Keratinocyte (primary cell): ENCODE measurements around the gene MTA2. TPM values are rescaled to one million over a fixed set of nuclear protein-coding genes. Genes with fewer than 3 reads are reported as not detected.
"Not testable (repeated sequence)": the region's sequence is repeated elsewhere in the genome, so short reads cannot be mapped to it uniquely, and the experiment has no call there.

ENCODE experiments used
- DNase-seq: peaks from one replicate; pipeline ENCODE4 v3.0.0-alpha.2; 2011; ENCODE audit warnings: low read depth, missing footprints, low spot score
- FAIRE-seq: peaks from 2 replicates; lab custom pipeline; 2011; peaks lifted over from hg19 to GRCh38; lab: Jason Lieb, UNC
- H2AFZ ChIP-seq: 2 replicates; pipeline ENCODE4 v1.6.0; 2012; ENCODE audit warnings: low read length, control low read depth, inconsistent platforms; ENCODE audit not compliant: control insufficient read depth
- H3K27ac ChIP-seq: 2 replicates; pipeline ENCODE4 v1.5.1; 2011; ENCODE audit warnings: low read length; ENCODE audit not compliant: control insufficient read depth, insufficient read depth
- H3K27me3 ChIP-seq: 3 replicates; pipeline ENCODE4 v1.6.0; 2011; ENCODE audit warnings: low read length; ENCODE audit not compliant: control insufficient read depth, insufficient read depth; ENCODE audit errors: extremely low read depth
- H3K36me3 ChIP-seq, 2 experiments: 2 replicates in 1 of 2; 3 replicates in 1 of 2; pipeline ENCODE4 v1.5.1; 2011; ENCODE audit warnings: low read length in 2 of 2, mild to moderate bottlenecking in 1 of 2; ENCODE audit not compliant: control insufficient read depth in 2 of 2, insufficient read depth in 2 of 2; ENCODE audit errors: extremely low read depth in 1 of 2
- H3K4me1 ChIP-seq: 3 replicates; pipeline ENCODE4 v1.5.1; 2011; ENCODE audit warnings: low read length; ENCODE audit not compliant: control insufficient read depth, insufficient read depth; ENCODE audit errors: extremely low read depth
- H3K4me2 ChIP-seq: 3 replicates; pipeline ENCODE4 v1.6.0; 2011; ENCODE audit warnings: low read depth, low read length; ENCODE audit not compliant: control insufficient read depth, insufficient read depth; ENCODE audit errors: extremely low read depth
- H3K4me3 ChIP-seq, 3 experiments: fragments of 200-600 bp in 1 of 3; sonication (generic) in 1 of 3; 2 replicates in 2 of 3; 3 replicates in 1 of 3; pipeline ENCODE4 v1.5.1; 2011 to 2016; ENCODE audit warnings: low read length in 3 of 3, mild to moderate bottlenecking in 3 of 3, control low read depth in 2 of 3, inconsistent platforms in 1 of 3, low read depth in 1 of 3, mixed read lengths in 1 of 3, mixed run types in 1 of 3, moderate library complexity in 1 of 3; ENCODE audit not compliant: control insufficient read depth in 2 of 3, insufficient read depth in 2 of 3; ENCODE audit errors: extremely low read depth in 1 of 3
- H3K79me2 ChIP-seq: 2 replicates; pipeline ENCODE4 v1.6.0; 2012; ENCODE audit warnings: low read length; ENCODE audit not compliant: control insufficient read depth, insufficient read depth
- H3K9ac ChIP-seq: 3 replicates; pipeline ENCODE4 v1.6.0; 2011; ENCODE audit warnings: low read length; ENCODE audit not compliant: control insufficient read depth, insufficient read depth; ENCODE audit errors: extremely low read depth
- H3K9me1 ChIP-seq: 3 replicates; pipeline ENCODE4 v1.6.0; 2011; ENCODE audit warnings: low read length; ENCODE audit not compliant: control insufficient read depth, insufficient read depth; ENCODE audit errors: extremely low read depth
- H3K9me3 ChIP-seq: 2 replicates; pipeline ENCODE4 v1.5.1; 2012; ENCODE audit warnings: low read depth, low read length; ENCODE audit not compliant: control insufficient read depth
- H4K20me1 ChIP-seq: 3 replicates; pipeline ENCODE4 v1.6.0; 2011; ENCODE audit warnings: low read length; ENCODE audit not compliant: control insufficient read depth, insufficient read depth; ENCODE audit errors: extremely low read depth
- EZH2 ChIP-seq: IDR thresholded peaks from one replicate; pipeline ENCODE4 v1.6.1; 2012; ENCODE audit warnings: inconsistent platforms, mild to moderate bottlenecking, low read length, moderate library complexity
- dilution Hi-C: fragments of 300-500 bp; cut with MboI; formaldehyde crosslinking; loops from one replicate; pipeline ENCODE4 v1.7.0; 2020; ENCODE audit warnings: low sequenced_read_pairs; ENCODE audit not compliant: extremely low pct_ligation_motif_present
- polyA plus RNA-seq, 5 experiments: library from polyadenylated mRNA; depleted of rRNA in 3 of 5; stranded (reverse) in 3 of 5; stranded (forward) in 1 of 5; unstranded in 1 of 5; fragments of >200 nt; gene quantifications; 1 replicate in 1 of 5; 2 replicates in 3 of 5; 3 replicates in 1 of 5; pipeline versions ENCODE4 v1.2.1 to v1.2.3, GENCODE V29; 2011 to 2012; ENCODE audit warnings: missing spikeins in 2 of 5, low read depth in 1 of 5, low replicate concordance in 1 of 5
- TF ChIP-seq, protein P1 (sequence below), 3 experiments: IDR thresholded peaks in 1 of 3; conservative IDR thresholded peaks in 1 of 3; optimal IDR thresholded peaks in 1 of 3; 2 replicates in 2 of 3; 3 replicates in 1 of 3; pipeline versions ENCODE3 to v1.5.1; 2011; ENCODE audit warnings: low read length in 3 of 3, mild to moderate bottlenecking in 3 of 3, moderate library complexity in 2 of 3, control low read depth in 1 of 3, inconsistent platforms in 1 of 3; ENCODE audit not compliant: insufficient read depth in 2 of 3; ENCODE audit errors: extremely low read depth in 1 of 3

The MTA2 gene
- polyA plus RNA-seq, 1 donor (not counting 4 experiments of a cell fraction or from before 2014, with no cell fraction given) = 39.7 TPM

- Histone ChIP-seq H3K9ac (peak overlapping the region; percentile 98), H3K4me1 (peaks cover 25% of the 10 kb centered on the region), H3K9me1 (peaks cover 2% of the 10 kb centered on the region), H3K27ac (peak overlapping the region; percentile 87), H3K4me3 (peak overlapping the region; percentile 88 to 99 (median 96)), H3K4me2 (peak overlapping the region; percentile 95), H4K20me1 (peaks cover 15% of the 10 kb centered on the region), H2AFZ (peak overlapping the region; percentile 75), H3K79me2 (peaks cover 54% of the 10 kb centered on the region), H3K9me3 (no peaks in the 10 kb centered on the region), H3K36me3 (peaks cover 23 to 48% of the 10 kb centered on the region in 2 experiments), H3K27me3 (no peaks in the 10 kb centered on the region)
- TF ChIP-seq, protein P1, sequence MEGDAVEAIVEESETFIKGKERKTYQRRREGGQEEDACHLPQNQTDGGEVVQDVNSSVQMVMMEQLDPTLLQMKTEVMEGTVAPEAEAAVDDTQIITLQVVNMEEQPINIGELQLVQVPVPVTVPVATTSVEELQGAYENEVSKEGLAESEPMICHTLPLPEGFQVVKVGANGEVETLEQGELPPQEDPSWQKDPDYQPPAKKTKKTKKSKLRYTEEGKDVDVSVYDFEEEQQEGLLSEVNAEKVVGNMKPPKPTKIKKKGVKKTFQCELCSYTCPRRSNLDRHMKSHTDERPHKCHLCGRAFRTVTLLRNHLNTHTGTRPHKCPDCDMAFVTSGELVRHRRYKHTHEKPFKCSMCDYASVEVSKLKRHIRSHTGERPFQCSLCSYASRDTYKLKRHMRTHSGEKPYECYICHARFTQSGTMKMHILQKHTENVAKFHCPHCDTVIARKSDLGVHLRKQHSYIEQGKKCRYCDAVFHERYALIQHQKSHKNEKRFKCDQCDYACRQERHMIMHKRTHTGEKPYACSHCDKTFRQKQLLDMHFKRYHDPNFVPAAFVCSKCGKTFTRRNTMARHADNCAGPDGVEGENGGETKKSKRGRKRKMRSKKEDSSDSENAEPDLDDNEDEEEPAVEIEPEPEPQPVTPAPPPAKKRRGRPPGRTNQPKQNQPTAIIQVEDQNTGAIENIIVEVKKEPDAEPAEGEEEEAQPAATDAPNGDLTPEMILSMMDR (optimal IDR thresholded peaks at IDR 0.05 in 1 of 3, IDR thresholded peaks at IDR 0.05 in 1 of 3, conservative IDR thresholded peaks at IDR 0.05 in 1 of 3; ENCODE audit: extremely low read depth in 1 of 3, insufficient read depth in 2 of 3, low read length in 3 of 3) = no peak
- no peak for TF ChIP-seq EZH2
- FAIRE-seq = no peak
- dilution Hi-C loops = no loop called here
- no peak for DNase-seq
Measured at GRCh38 chr11:62573006-62573591, 28.6 kb downstream of the MTA2 start.

GRCh38 chr11:62572431-62572830 lies 29.2 kb downstream of the MTA2 start:
- Histone ChIP-seq H3K36me3 (peaks cover 24 to 48% of the 10 kb centered on the region in 2 experiments), H3K9me3 (no peaks in the 10 kb centered on the region), H3K4me1 (peaks cover 25% of the 10 kb centered on the region), H4K20me1 (peaks cover 16% of the 10 kb centered on the region), H2AFZ (no peak overlapping the region), H3K27me3 (no peaks in the 10 kb centered on the region), H3K9ac (peak overlapping the region; percentile 98), H3K27ac (peak overlapping the region; percentile 87), H3K9me1 (peaks cover 2% of the 10 kb centered on the region), H3K4me2 (peak overlapping the region; percentile 95), H3K79me2 (peaks cover 59% of the 10 kb centered on the region), H3K4me3 (peak overlapping the region; percentile 88 to 99 (median 96))
- TF ChIP-seq EZH2 = no peak
- TF ChIP-seq, protein P1 (optimal IDR thresholded peaks at IDR 0.05 in 1 of 3, IDR thresholded peaks at IDR 0.05 in 1 of 3, conservative IDR thresholded peaks at IDR 0.05 in 1 of 3; ENCODE audit: extremely low read depth in 1 of 3, insufficient read depth in 2 of 3, low read length in 3 of 3) = no peak
- FAIRE-seq = no peak
- dilution Hi-C loops = no loop called here
- DNase-seq = no peak

DNA sequence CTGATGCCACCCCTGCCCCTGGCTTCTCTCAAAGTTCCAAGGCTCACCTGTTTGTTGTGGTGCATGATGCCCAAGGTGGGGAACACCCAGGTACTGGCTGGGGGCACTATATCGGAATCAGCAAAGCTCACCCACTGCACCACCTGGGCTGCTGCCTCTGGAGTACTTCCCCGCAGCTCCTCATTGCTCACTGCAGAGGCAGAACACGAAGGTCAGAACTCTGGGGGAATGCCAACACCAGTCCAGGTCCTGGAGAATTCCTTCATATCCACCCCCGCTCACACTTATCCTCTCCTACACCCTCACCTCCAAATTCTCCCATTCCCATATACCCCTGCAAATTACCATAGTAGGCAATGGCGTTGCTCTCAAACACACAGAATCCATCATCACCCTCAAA lies 30.2 kb downstream of the MTA2 start:
- H3K9ac ChIP-seq, H3K9me3 ChIP-seq, FAIRE-seq, H3K9me1 ChIP-seq, H3K27ac ChIP-seq, dilution Hi-C loops, DNase-seq, H3K27me3 ChIP-seq, H2AFZ ChIP-seq: not testable (repeated sequence)
- Histone ChIP-seq H3K4me2 (peak overlapping the region; percentile 95), H3K4me1 (peaks cover 25% of the 10 kb centered on the region), H3K79me2 (peaks cover 68% of the 10 kb centered on the region), H4K20me1 (peaks cover 19% of the 10 kb centered on the region), H3K36me3 (peaks cover 31 to 50% of the 10 kb centered on the region in 2 experiments), H3K4me3 (peak overlapping the region in 1 of 3 experiments; percentile 99)

DNA sequence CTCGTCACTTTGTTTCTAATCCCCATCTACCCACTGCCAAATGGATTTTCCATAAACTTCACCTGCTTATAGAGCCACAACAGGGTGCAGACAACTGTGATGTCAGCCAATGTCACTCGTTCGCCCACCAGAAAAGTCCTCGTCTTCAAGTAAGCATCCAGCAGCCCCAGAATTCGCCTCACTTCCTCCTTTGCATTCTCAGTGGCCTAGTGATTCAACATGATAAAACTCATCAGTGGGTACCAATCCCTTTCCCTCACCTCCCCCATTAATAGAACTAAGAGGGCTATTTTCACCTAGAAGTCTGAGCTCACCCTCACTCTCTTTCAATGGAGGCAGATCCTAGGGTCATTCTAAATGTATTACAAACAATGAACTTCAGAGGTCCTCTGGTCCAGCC lies 30.8 kb downstream of the MTA2 start:
- Histone ChIP-seq H3K36me3 (peaks cover 33 to 50% of the 10 kb centered on the region in 2 experiments), H3K79me2 (peaks cover 74% of the 10 kb centered on the region), H4K20me1 (peaks cover 21% of the 10 kb centered on the region), H3K4me1 (peaks cover 25% of the 10 kb centered on the region)
- H3K4me3 ChIP-seq, FAIRE-seq, H3K9ac ChIP-seq, dilution Hi-C loops, H3K4me2 ChIP-seq, H2AFZ ChIP-seq, H3K27ac ChIP-seq, H3K9me1 ChIP-seq, H3K27me3 ChIP-seq, H3K9me3 ChIP-seq, DNase-seq: not testable (repeated sequence)
